Glomerular visceral epithelial cell (primary cell): ENCODE results near the gene TMEFF2.

Source experiments
- DNase-seq: peaks from one replicate; pipeline ENCODE4 v3.0.0-alpha.2; 2016; ENCODE audit errors: extremely low spot score

TMEFF2 gene, protein sequence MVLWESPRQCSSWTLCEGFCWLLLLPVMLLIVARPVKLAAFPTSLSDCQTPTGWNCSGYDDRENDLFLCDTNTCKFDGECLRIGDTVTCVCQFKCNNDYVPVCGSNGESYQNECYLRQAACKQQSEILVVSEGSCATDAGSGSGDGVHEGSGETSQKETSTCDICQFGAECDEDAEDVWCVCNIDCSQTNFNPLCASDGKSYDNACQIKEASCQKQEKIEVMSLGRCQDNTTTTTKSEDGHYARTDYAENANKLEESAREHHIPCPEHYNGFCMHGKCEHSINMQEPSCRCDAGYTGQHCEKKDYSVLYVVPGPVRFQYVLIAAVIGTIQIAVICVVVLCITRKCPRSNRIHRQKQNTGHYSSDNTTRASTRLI

DNA sequence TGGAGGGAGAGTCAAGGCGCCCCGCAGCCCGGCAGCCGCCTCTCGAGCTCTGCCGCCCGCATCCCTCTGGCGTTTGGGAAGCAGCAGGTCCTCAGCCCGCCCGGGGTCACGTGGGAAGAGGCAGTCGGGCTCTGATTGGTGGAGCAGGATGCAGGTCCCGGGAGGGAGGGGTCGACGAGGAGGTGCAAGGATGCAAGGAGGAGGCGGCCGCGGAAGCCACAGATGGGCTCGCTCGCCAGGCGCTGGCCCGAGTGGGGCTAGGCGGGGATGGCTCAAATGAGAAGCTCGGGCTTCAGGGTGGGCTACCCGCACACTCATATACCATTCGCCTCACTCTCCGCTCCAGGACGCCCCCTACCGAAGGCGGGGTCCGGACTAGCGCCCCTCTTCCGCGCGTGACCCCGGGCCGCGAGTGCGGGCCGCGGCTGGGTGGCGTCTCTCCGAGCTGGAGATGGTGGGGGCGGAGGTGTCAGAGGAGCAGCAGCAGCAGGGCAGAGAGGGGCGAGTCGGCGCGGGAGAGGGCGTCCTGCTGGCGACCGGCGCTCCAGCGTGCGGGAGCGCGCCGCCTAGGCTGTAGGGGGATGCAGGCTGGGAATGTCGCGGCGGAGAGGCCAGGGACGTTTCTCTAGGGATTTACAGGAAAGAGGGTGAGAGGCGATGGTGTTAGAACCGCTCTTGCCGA lies at the start of gene TMEFF2:
TSS of gene TMEFF2 (minus strand) at position 68 of the 682 bp plus-strand sequence. CDS start 409 bp downstream, outside the sequence.
- DNase-seq: peak; percentile 92

GRCh38 chr2:192243488-192243887 lies 48.8 kb upstream of the TMEFF2 start:
- DNase-seq: peak; percentile 8

- peak; percentile 50 for DNase-seq
Measured at GRCh38 chr2:192236136-192236535, 41.4 kb upstream of the TMEFF2 start.

DNA sequence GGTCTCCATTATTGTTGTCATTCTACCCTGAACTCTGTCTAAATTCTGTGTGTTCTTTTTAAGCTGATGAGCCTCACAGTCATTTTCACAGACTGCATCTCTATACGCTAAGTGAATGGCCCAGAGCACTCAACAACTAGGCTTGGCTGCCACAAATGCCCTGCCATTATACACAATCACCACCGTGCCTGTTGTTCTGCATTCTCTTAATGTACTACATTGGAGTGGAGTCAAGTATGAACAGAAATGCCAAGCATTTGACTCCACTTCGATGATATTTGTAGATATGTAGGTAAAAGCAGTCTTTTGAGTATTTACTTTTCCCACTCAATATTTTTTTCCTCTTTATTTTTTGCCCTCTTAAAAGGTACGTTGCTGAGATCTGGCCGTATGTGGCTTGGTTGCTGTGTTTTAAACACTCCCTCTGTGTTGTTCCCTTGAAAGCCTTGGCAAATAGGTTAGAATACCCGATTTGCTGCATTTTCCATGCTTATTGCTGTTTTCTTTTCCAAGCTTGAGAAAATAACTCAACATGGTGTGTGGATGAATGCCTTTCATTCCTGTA lies 36.2 kb upstream of the TMEFF2 start:
- DNase-seq: no peak

DNA sequence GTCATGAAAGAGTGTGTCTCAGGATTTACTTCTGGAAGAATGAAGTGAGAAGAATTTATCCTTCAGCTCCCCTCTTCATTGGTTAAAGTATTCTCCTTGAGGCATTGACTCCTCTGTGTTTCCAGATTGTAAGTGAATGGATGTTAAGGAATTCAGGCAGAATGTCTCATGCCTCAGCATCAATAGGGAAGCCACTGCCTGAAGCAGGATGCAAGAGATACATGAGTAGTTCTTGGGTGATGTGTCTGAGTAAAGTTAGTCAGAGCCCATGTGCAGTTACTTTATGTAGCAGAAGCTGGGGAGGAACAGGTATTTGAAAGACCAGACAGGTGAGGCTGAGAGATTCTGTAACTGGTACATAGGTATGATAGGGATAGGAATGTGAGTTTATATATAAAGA lies 34.0 kb upstream of the TMEFF2 start:
- DNase-seq: no peak

DNA sequence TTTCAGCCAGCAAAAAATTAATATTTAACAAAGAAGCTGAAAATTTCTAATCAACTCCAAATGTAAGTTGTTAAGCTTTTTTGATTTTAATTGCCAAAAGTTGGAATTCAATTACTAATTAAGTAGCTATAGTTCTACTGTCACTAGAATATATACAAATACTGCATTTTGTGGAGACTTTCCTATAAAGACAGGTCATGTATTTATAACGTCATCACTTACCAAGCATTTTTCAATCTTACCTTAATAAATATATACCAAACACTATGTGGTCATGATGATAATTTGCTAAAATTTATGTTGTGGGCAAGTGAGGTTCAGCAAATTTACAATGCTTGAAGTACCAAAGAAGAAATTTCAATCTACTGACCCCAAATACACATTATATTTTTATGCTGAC lies 24.2 kb upstream of the TMEFF2 start:
- no peak for DNase-seq

- no peak for DNase-seq
Measured at GRCh38 chr2:192218377-192218776, 23.6 kb upstream of the TMEFF2 start.

GRCh38 chr2:192216336-192216735 lies 21.6 kb upstream of the TMEFF2 start:
- DNase-seq: no peak

- DNase-seq: no peak
Measured at GRCh38 chr2:192215096-192215877, 20.6 kb upstream of the TMEFF2 start.

GRCh38 chr2:192208848-192209247 lies 14.1 kb upstream of the TMEFF2 start:
- no peak for DNase-seq

- DNase-seq: no peak
Measured at GRCh38 chr2:192206399-192206798, 11.7 kb upstream of the TMEFF2 start.

DNA sequence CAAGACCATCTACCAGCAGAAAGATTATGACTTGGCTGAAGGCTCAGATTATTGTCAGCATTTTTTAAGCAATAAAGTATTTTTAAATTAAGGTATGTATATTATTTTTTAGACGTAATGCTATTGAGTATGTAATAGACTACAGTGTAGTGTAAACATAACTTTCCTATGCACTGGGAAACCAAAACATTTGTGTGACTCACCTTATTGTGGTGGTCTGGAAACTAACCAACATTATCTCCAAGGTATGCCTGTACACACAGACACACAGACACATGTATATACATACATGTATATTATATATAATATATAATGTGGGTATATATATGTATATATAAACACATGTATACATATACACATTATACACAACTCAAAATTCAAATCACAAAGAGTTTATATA lies 9.1 kb upstream of the TMEFF2 start:
- DNase-seq: no peak

DNA sequence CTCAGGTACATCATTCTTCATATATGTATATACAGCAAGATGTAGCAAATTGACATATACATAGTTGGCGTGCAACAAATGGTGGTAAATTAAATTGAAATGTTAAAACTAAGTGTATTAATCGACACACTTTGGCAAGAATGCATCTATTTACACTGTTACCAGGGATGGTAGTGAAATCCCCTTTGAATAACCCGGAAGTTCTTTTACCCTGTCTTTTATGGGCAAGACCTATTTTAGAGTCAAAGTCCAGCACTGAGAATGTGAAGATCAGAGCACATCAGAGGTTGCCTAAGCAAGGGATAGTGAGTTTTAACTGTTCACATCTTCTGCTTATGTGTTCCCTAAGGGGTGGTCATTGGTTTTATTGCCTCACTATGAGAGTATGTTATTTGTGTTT lies 7.6 kb upstream of the TMEFF2 start:
- DNase-seq: no peak

DNA sequence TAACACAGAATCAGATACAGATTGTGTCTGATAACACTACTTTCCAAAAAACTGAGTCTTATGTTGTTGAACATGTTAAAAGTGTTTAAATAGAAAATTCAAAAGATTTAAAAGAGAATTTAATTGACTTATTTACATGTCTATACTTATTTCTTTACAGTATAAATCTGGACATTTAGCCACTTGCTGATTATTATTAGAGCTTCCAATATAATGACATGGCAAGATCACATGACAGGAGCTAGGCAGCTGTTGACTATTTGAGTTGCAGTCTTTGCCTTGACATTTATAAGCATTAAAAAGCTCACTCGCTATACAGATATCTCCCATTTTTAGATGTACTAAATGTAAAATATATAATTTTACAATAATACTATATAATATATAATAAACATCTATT lies 6.4 kb upstream of the TMEFF2 start:
- DNase-seq: no peak

DNA sequence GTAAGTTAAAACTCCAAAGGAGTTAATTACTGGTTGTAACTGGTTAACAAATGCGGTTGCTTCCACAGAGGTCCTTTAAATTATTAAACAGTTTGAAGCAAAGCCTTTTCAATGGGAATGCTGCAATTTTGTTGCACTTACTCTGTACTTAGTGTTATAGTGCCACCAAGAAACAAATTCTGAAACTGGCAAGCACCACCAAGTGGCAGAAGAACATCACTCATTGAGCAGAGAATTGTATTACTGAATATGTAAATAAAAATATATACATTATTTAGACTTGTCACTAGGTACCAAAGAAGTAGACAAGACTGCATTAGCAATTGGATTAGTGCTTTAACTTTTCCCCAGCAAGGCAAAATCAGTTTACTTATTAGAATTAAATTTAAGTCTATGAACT lies 2.6 kb upstream of the TMEFF2 start:
- no peak for DNase-seq

DNA sequence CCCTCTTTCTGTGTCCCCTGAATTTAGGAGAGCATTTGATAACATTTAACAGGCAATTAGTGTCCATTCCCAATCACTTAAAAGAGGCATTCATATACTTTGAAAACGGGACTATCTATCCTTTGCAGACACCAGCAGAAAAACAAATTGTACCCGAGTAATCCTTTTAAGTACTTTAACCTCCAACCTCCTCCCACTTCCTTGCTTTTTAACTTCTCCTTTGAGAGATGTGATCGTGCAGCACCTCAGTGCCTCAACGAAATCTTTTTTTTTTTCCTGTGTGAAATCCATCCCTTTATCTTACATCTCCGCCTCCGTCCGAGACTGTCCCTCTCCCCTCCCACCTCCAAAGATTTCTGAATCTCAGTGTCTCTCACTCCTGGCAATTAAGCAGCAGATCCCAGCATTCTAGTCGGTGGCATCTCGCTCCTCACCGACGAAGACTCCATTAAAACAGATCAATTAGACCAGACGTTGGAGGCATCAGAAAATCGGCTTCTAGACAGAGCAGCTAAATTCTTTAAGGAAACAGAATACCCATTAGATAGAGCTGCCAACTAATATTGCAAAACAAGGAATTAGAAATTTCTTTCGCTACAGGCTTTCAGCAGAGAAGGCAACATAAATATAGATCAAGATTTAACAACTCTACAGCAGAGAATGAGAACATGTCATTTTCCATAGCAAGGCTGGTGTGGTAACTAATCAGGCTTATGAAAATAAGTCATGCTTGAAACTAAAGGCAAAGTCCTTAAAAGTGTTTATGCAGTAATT lies 1.9 kb upstream of the TMEFF2 start:
- no peak for DNase-seq

DNA sequence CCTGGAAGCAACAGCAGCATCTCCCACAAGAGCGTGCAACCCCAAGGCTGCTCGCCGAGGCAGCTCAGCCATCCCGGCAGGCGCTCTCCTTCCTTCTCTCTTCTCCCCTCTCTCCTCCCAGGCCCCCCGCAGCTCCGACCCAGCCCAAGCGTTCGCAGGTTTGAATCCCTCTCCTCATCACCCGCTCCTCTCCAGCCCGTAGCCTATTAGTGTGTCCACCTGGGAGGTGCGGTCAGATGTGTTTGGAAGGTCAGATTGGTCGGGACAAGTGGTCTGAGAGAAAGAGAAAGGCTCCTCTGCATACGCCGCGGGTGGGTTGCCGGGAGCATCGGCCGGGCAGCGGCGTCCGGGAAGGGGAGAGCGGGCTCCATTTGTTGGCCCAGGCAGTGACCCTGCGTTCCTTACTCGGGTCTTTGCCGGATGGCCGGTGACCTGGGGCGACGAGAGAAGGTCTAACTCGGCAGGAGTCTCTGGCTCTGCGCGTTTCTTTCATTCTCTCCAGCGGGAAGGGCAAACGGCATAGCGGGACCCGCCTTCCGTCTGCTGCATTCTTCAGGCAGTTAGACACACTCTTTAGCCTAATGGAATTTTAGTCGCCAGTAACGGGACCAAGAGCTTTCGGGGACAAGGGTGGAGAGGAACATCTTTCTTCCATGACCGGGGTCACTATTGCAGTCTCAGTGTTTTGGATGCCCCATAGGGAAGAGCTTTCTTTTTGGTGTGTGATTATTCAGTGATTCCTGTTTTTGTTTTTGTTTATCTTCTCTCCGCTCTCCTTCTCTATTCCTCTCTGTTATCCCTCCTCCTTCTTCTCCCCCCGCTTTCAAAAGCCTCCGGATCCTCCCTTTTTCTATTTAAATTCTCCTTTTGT lies 1.1 kb upstream of the TMEFF2 start:
- DNase-seq: peak; percentile 43

- peak; percentile 42 for DNase-seq
Measured at GRCh38 chr2:192194265-192194865, 368 bp downstream of the TMEFF2 start.

- peak; percentile 32 for DNase-seq
Measured at GRCh38 chr2:192190474-192190873, 4.3 kb downstream of the TMEFF2 start.

DNA sequence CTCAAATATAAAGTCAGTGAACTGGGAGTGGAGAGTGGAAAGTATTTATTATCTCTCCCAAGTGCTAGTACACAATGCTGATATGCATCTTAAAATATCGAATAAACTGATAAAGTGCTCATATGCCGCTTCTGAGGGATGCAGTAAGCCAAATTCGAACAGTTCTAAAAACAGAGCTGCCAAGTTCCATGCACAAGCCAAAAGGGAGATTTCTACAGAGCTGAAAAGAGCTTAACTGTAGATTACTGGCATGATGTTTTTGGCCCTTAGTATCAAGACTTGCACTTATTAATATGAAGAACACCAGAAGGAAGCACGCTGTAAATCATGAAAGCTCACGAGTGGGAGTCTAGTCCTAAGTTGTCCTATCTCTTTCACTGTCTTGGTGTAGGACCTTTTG lies 7.9 kb downstream of the TMEFF2 start:
- no peak for DNase-seq
